Measurements from ENCODE around the gene SFXN2.
A peak's percentile ranks its signal among the peaks of the same experiment; 100 is the strongest.
"Not testable (repeated sequence)": the region's sequence is repeated elsewhere in the genome, so short reads cannot be mapped to it uniquely, and the experiment has no call there.

The SFXN2 gene

DNA sequence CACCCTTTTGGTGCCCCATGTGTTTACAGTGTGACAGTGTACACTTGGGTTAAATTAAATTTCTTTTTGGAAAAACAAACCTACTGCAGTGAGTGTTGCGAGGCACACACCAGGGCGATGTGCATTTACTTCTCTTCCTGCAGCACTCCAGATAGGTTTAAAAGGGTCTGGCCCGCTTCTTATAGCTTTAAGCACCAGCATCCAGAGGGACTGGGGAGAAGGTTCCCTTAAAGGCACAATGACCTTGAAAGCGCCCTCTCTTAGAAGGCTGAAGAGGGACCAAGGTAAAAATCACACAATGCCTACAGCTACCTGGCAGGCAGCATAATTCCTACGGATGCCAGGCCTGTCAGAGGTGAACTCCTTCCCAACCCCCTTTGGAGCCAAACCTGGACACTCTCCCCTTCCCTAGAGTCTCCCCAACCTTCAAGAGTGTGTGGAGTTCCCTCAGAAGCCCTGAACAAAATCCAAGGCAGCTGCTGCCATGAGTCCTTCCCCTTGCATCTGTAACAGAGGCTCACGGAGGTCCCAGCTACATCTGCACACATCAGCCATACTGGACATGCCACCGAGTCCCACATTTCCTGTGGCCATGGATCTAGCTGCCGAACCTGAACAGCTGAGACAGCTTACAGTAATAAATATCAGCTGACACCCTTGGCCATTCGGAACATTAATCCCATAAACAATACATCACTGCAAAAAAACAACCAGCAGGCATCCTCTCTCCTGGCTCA is 36.9 kb upstream of the SFXN2 start:
- intact Hi-C loops (cut with DNase I) = loop anchor here (5.0 kb wide), 2 partner anchors 35 kb away; partner anchors contain the start of genes ARL3, SFXN2 and TRIM8
- DNase-seq = peak in 6 of 42 donors; percentile 5 to 36 (median 19)

- intact Hi-C loops (cut with DNase I) = loop anchor here (5.0 kb wide), 2 partner anchors 34 to 36 kb away; partner anchors contain the start of genes ARL3, SFXN2 and TRIM8
Observed at GRCh38 chr10:102678068-102678400, 36.4 kb upstream of the SFXN2 start.

GRCh38 chr10:102678842-102679289 is 35.6 kb upstream of the SFXN2 start:
- intact Hi-C loops (cut with DNase I) = loop anchor here (5.0 kb wide), 2 partner anchors 33 to 37 kb away; partner anchors contain the start of genes ARL3, SFXN2 and TRIM8
- DNase-seq = peak; percentile 70 to 92 (median 84)

More at GRCh38 chr10:102678068-102678400, 36.4 kb upstream of the SFXN2 start:
- peak in 3 of 42 donors; percentile 14 to 34 (median 18) for DNase-seq

DNA sequence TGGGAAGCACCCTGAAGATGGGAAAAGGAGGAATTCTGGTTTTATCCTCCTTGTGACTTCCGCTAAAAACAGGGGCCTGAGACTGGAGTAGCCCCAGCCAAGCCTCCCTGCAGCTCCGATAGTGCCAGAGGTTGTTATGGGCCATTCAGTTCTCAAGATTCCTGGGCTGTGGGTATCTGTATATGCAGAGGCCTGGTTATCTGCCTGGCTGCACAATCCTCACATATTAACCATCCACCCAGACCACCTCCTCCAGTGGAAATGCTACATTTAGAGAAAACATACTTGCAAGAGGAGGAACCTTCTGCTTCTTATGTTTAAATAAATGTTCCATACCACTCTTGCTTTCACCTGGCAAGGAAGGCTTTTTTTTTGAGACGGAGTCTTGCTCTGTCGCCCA is 34.8 kb upstream of the SFXN2 start:
- DNase-seq = no peak
- intact Hi-C loops (cut with DNase I) = loop anchor here (5.0 kb wide), 2 partner anchors 33 to 37 kb away; partner anchors contain the start of genes ARL3, SFXN2 and TRIM8

DNA sequence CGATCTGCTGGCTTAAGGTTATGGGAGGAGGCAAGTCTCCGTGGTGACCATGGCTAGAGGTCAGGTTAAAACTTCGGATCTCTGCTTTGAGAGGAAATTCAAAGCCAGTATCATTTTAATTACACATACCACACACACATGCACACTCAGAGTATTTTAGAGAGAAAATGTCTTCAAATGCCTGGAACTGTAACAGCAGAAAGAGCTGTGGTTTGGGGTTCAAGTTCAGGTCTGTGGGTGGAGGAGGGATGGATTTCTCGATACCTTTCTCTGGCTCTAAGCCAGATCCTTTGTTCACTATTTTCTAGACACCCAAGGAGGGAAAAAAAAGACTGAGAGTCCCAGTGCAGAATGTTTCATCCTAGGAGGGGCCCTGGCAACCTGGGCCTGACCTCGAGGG is 32.7 kb upstream of the SFXN2 start:
- intact Hi-C loops (cut with DNase I) = no loop called here
- DNase-seq = no peak

DNA sequence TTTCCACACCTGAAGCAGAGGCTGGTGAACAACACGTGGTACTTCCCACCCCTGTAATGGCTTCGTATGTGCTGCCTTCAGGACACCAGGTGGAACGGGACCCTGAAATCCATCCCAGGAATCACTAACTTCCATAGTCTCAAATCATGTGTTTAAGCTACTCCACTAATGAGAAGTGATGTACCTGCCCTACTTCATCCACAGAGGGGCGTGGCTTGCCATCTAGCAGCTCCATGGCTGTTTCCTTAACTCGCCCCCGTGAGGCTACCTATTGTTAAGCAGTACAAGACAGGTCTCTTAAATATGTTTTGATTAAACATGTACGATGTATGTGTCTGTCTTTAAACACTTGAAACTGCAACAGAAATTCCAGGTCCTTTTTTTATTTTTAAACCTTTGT is 32.0 kb upstream of the SFXN2 start:
- DNase-seq = peak in 10 of 42 donors; percentile 36 to 78 (median 58)
- intact Hi-C loops (cut with DNase I) = no loop called here

- intact Hi-C loops (cut with DNase I) = no loop called here
- no peak for DNase-seq
Observed at GRCh38 chr10:102682981-102683380, 31.5 kb upstream of the SFXN2 start.

GRCh38 chr10:102683736-102684135 is 30.7 kb upstream of the SFXN2 start:
- DNase-seq = no peak
- intact Hi-C loops (cut with DNase I) = no loop called here

DNA sequence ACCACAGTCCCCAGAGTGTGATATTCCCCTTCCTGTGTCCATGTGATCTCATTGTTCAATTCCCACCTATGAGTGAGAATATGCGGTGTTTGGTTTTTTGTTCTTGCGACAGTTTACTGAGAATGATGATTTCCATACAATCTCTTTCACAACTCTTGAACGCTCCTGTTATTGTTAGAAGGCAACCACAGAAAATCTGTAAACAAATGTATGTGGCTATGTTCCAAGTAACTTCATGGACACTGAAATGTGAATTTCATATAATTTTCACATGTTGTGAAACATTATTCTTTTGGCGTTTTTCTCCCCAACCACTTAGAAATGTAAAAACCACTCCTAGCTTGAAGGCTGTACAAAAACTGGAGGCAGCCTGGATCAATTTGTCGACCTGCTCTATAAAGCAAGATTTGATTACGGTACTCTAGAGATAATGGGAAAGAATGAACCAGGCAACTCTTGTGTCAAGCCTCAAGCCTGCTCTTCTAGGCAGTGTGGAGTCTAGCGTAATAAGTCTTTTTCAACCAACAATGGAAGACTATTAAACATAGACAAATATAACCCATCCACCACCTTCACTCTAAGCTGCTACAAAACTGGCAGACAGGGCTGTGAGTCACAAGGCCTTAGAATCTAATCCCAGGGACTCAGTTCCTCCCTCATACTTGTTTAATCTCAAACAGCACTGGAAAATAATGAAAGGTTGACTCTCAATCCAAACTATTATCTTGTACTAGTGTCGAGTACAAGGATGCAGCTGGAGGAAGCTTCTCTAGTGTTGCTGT is 23.0 kb upstream of the SFXN2 start:
- intact Hi-C loops (cut with DNase I) = no loop called here
- peak in 1 of 42 donors; percentile 35 for DNase-seq

GRCh38 chr10:102695401-102695800 is 19.0 kb upstream of the SFXN2 start:
- intact Hi-C loops (cut with DNase I); DNase-seq: not testable (repeated sequence)

DNA sequence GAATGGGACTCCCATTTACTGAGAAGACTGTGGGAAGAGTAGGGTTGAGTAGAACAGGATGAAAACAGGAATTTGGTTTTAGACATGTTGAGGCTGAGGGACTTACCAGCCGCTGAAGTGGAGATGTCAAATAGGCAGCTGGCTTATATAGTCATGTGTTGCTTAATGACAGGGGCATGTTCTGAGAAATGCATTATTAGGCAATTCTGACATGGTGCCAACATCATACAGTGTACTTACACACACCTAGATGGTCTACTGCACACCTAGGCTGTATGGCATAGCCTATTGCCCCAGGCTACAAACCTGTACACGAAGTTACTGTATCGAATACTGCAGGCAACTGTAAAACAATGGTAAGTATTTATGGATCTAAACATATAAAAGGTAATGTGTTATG is 17.7 kb upstream of the SFXN2 start:
- no peak for DNase-seq
- intact Hi-C loops (cut with DNase I) = no loop called here

- intact Hi-C loops (cut with DNase I) = no loop called here
Observed at GRCh38 chr10:102698894-102699293, 15.5 kb upstream of the SFXN2 start.

DNA sequence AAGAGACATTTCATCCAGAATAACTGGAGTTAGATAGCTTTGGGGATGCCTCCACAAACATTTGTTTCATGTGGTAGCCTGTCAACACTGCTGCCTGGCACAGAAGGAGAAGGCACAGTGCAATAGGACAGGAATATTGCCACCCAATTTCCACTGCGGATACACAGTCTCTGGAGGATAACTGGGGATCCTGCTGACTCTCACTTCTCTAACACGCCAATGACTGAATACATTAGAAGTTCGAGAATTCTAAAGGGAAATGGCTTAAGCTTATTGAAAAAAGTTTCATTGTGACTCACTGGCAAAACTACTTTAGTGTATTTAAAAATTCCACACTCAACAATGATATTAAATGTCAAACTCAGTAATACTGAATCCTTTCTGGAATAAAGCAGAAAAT is 13.2 kb upstream of the SFXN2 start:
- DNase-seq = no peak
- intact Hi-C loops (cut with DNase I) = no loop called here

More at GRCh38 chr10:102698894-102699293, 15.5 kb upstream of the SFXN2 start:
- DNase-seq = no peak

GRCh38 chr10:102701796-102702195 is 12.6 kb upstream of the SFXN2 start:
- intact Hi-C loops (cut with DNase I) = no loop called here
- DNase-seq = no peak

DNA sequence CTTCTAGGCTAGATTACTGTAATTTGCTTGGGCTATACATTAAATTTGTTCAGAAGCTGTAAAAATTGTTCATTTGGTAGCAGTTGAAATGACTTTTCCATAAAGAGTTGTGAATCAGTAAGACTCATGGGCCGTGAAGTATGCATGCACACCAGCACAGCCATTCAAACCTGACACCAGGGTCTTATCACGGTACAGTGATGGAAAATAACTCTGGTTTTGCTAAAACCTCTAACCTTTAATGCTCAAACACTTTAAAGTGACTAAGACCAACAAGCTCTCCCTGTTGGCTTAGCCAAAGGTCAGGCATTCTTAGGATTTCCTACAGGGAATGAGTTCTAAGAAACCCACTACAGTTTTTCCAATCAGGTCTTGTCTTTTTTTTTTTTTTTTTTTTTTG is 11.7 kb upstream of the SFXN2 start:
- no peak for DNase-seq
- intact Hi-C loops (cut with DNase I) = no loop called here

- intact Hi-C loops (cut with DNase I) = no loop called here
- no peak for DNase-seq
Observed at GRCh38 chr10:102704915-102705314, 9.5 kb upstream of the SFXN2 start.

DNA sequence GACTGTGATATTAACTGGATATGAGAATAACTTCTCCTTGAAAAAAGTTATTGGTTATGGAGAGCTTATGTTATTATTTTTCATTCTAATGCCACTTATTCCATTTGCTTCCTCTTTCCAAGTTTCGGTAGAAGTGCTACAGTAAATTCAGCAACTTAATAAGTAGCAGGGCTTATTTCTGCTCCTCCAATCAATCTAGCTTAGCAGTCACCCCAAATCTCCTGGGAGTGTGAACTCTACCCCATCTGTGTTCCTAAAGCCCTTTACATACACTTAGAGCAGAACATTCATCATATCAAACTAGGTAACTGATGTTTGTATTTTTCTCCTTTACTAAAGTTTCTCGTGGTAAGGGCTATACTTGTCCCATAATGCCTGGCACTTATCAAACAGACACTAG is 8.9 kb upstream of the SFXN2 start:
- DNase-seq = no peak
- intact Hi-C loops (cut with DNase I) = no loop called here

- DNase-seq = no peak
- intact Hi-C loops (cut with DNase I) = loop anchor here (5.0 kb wide), 2 partner anchors 33 to 63 kb away; no protein-coding TSS in a partner anchor
Observed at GRCh38 chr10:102710609-102711008, 3.8 kb upstream of the SFXN2 start.

DNA sequence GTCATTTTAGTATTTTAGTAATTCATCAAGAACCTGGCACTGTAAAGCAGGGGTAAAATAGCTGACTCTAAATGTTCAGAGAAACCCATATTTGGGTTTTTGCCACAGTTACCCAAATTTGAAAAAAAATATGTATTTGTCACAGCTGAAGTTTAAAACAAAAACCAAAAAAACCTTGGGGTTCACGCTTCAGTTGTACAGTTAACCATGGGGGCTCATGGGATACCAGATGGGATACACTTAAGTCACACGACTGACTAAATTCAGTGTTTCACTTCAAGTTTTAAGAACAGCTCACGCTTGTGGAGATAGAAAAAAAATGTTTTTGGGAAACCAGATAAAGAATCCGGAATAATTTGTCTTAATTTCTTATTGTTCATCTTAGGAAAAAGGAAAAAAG is 2.3 kb upstream of the SFXN2 start:
- DNase-seq = no peak
- intact Hi-C loops (cut with DNase I) = loop anchor here (5.0 kb wide), 2 partner anchors 35 to 65 kb away; no protein-coding TSS in a partner anchor
